Neural progenitor cell (in vitro differentiated cells): ENCODE data around the gene CSTF2T. TPM values are rescaled to one million over a fixed set of nuclear protein-coding genes. Genes with fewer than 3 reads are reported as not detected.
A peak's percentile ranks its signal among the peaks of the same experiment; 100 is the strongest.

Source experiments
- DNase-seq: peaks from one replicate; pipeline ENCODE4 v3.0.0-alpha.2; 2016; ENCODE audit warnings: low spot score
- H2AFZ ChIP-seq: fragments of 200-600 bp; sonication (generic); replicated peaks from 2 replicates; pipeline ENCODE4 v1.6.1; 2016; ENCODE audit warnings: antibody characterized with exemption
- H3F3A ChIP-seq: fragments of 200-600 bp; sonication (generic); 2 replicates; pipeline ENCODE4 v1.6.1; 2016; ENCODE audit warnings: antibody characterized with exemption, low read depth
- H3K27ac ChIP-seq: fragments of 200-600 bp; sonication (generic); 2 replicates; pipeline ENCODE4 v1.5.1; 2016; ENCODE audit warnings: mild to moderate bottlenecking
- H3K27me3 ChIP-seq: fragments of 200-600 bp; sonication (generic); 2 replicates; pipeline ENCODE4 v1.6.1; 2016; ENCODE audit warnings: mild to moderate bottlenecking, moderate library complexity
- H3K36me3 ChIP-seq: fragments of 200-600 bp; sonication (generic); 2 replicates; pipeline ENCODE4 v1.5.1; 2016
- H3K4me1 ChIP-seq: fragments of 200-600 bp; sonication (generic); 2 replicates; pipeline ENCODE4 v1.6.1; 2016; ENCODE audit warnings: mixed run types
- H3K4me2 ChIP-seq: fragments of 200-600 bp; sonication (generic); 2 replicates; pipeline ENCODE4 v1.6.1; 2016
- H3K4me3 ChIP-seq: fragments of 200-600 bp; sonication (generic); 2 replicates; pipeline ENCODE4 v1.5.1; 2016
- H3K79me2 ChIP-seq: fragments of 200-600 bp; sonication (generic); 2 replicates; pipeline ENCODE4 v1.6.1; 2016; ENCODE audit warnings: low read depth
- H3K9ac ChIP-seq: fragments of 200-600 bp; sonication (generic); 2 replicates; pipeline ENCODE4 v1.6.1; 2016
- H3K9me3 ChIP-seq: fragments of 200-600 bp; sonication (generic); 2 replicates; pipeline ENCODE4 v1.5.1; 2016; ENCODE audit warnings: low read depth
- H4K20me1 ChIP-seq: fragments of 200-600 bp; sonication (generic); 2 replicates; pipeline ENCODE4 v1.6.1; 2016; ENCODE audit warnings: low read depth
- H3K27ac Mint-ChIP-seq: 3 replicates; pipeline ENCODE4 v1.8.0; 2021; ENCODE audit warnings: mixed read lengths
- H3K27me3 Mint-ChIP-seq: 2 replicates; pipeline ENCODE4 v1.8.0; 2022; ENCODE audit warnings: low read depth, mild to moderate bottlenecking, inconsistent platforms, moderate library complexity, mixed read lengths; ENCODE audit not compliant: insufficient read depth
- H3K36me3 Mint-ChIP-seq: 3 replicates; pipeline ENCODE4 v1.8.0; 2021; ENCODE audit warnings: mixed read lengths
- H3K4me1 Mint-ChIP-seq: 3 replicates; pipeline ENCODE4 v1.8.0; 2021; ENCODE audit warnings: mixed read lengths
- H3K4me3 Mint-ChIP-seq: 3 replicates; pipeline ENCODE4 v1.8.0; 2021; ENCODE audit warnings: mild to moderate bottlenecking, moderate library complexity, mixed read lengths
- H3K9me3 Mint-ChIP-seq: 3 replicates; pipeline ENCODE4 v1.8.0; 2020; ENCODE audit warnings: mixed read lengths
- CTCF ChIP-seq: fragments of 200-600 bp; sonication (generic); IDR thresholded peaks from 2 replicates; pipeline ENCODE4 v1.5.1; 2017; ENCODE audit warnings: antibody characterized with exemption, mild to moderate bottlenecking
- EZH2 ChIP-seq: fragments of 200-600 bp; sonication (generic); IDR thresholded peaks from 2 replicates; pipeline ENCODE4 v1.6.1; 2017; ENCODE audit warnings: antibody characterized with exemption, mild to moderate bottlenecking, moderate library complexity
- EZH2phosphoT487 ChIP-seq: fragments of 200-600 bp; sonication (generic); IDR thresholded peaks from 2 replicates; pipeline ENCODE4 v1.6.1; 2017; ENCODE audit warnings: antibody characterized with exemption
- total RNA-seq: library from RNA; depleted of rRNA; stranded (reverse); fragments of >200 nt; gene quantifications from 2 replicates; pipeline ENCODE4 v1.2.3, GENCODE V29; 2015; ENCODE audit warnings: low replicate concordance

The CSTF2T gene
- total RNA-seq, 1 donor from 2014 or later, result 53.7 TPM

DNA sequence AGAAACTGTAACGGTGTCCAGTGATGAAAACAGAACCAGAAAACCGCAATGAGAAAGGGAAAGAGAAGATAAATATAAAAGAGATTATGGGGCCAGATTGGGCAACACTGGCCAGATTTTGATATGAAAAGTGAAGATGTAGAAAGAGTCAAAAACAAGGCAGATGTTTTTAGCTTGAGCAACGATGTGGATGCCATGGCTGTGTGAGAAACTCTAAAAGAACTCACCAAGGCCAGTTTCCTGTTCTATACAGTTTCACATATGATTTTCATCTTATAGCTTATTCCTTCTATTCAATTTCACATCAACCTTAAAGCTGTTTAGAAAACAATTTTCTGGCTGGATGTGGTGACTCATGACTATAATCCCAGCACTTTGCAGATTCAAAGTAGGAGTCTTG, 36.3 kb downstream of the CSTF2T start:
- H3K9me3 Mint-ChIP-seq, result no peaks in the 10 kb centered on the region

GRCh38 chr10:51659344-51659743, 40.1 kb downstream of the CSTF2T start:
- Histone ChIP-seq H3K4me3 (no peak overlapping the region), H3K9ac (no peak overlapping the region), H3K4me2 (no peak overlapping the region), H3K27me3 (no peaks in the 10 kb centered on the region), H3K4me1 (peaks cover 22% of the 10 kb centered on the region), H3K9me3 (no peaks in the 10 kb centered on the region), H3K27ac (no peak overlapping the region), H3F3A (no peaks in the 10 kb centered on the region), H3K36me3 (no peaks in the 10 kb centered on the region), H3K79me2 (no peaks in the 10 kb centered on the region), H2AFZ (no peak overlapping the region), H4K20me1 (no peaks in the 10 kb centered on the region)
- Mint-ChIP-seq H3K4me3 (no peak overlapping the region), H3K27ac (no peak overlapping the region), H3K9me3 (no peaks in the 10 kb centered on the region), H3K4me1 (no peaks in the 10 kb centered on the region), H3K36me3 (no peaks in the 10 kb centered on the region), H3K27me3 (no peaks in the 10 kb centered on the region)
- TF ChIP-seq EZH2, result no peak
- TF ChIP-seq CTCF, result no peak
- no peak for TF ChIP-seq EZH2phosphoT487
- DNase-seq, result no peak

More for the DNA sequence above, 36.3 kb downstream of the CSTF2T start:
- H3F3A ChIP-seq, result no peaks in the 10 kb centered on the region
- no peaks in the 10 kb centered on the region for H4K20me1 ChIP-seq
- H3K79me2 ChIP-seq, result no peaks in the 10 kb centered on the region
- H3K27me3 ChIP-seq, result no peaks in the 10 kb centered on the region
- H3K27ac ChIP-seq, result no peak overlapping the region
- Mint-ChIP-seq H3K4me1 (no peaks in the 10 kb centered on the region), H3K27ac (no peak overlapping the region), H3K4me3 (no peak overlapping the region), H3K27me3 (no peaks in the 10 kb centered on the region), H3K36me3 (no peaks in the 10 kb centered on the region)
- no peaks in the 10 kb centered on the region for H3K9me3 ChIP-seq
- H2AFZ ChIP-seq, result no peak overlapping the region
- TF ChIP-seq EZH2phosphoT487, result no peak
- TF ChIP-seq CTCF, result no peak
- no peak for TF ChIP-seq EZH2
- no peak overlapping the region for H3K4me2 ChIP-seq
- H3K4me1 ChIP-seq, result peaks cover 11% of the 10 kb centered on the region
- no peak overlapping the region for H3K9ac ChIP-seq
- no peak overlapping the region for H3K4me3 ChIP-seq
- no peak for DNase-seq
- no peaks in the 10 kb centered on the region for H3K36me3 ChIP-seq

DNA sequence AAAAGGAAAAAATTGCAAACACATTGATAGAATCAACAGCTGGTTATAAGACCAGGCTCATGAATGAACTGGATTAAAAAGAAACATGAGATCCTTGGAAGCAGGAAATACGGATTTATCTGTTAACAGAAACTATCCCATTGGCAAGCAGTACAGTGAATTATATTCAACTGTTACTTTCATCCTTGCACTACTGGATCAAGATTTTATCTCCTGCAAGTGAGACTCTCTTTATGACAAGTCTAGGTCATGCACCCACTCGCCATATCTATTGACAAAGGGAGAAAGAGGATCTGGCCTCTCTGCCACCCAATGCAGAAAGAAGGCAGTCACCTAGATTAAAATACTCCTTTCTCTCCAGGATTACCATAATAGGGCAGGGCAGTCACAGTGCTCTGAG, 41.4 kb downstream of the CSTF2T start:
- Histone ChIP-seq H3K9me3 (no peaks in the 10 kb centered on the region), H4K20me1 (no peaks in the 10 kb centered on the region), H3K9ac (no peak overlapping the region), H3K4me3 (no peak overlapping the region), H3K27ac (no peak overlapping the region), H3K27me3 (no peaks in the 10 kb centered on the region), H3K36me3 (no peaks in the 10 kb centered on the region), H3F3A (no peaks in the 10 kb centered on the region), H3K4me2 (no peak overlapping the region), H2AFZ (no peak overlapping the region), H3K79me2 (no peaks in the 10 kb centered on the region), H3K4me1 (peaks cover 22% of the 10 kb centered on the region)
- peak; percentile 3 for DNase-seq
- no peaks in the 10 kb centered on the region for H3K36me3 Mint-ChIP-seq
- no peak overlapping the region for H3K4me3 Mint-ChIP-seq
- TF ChIP-seq EZH2 (no peak), EZH2phosphoT487 (no peak), CTCF (no peak)
- no peaks in the 10 kb centered on the region for H3K27me3 Mint-ChIP-seq
- H3K27ac Mint-ChIP-seq, result no peak overlapping the region
- no peaks in the 10 kb centered on the region for H3K4me1 Mint-ChIP-seq
- H3K9me3 Mint-ChIP-seq, result no peaks in the 10 kb centered on the region

- Mint-ChIP-seq H3K4me1 (no peaks in the 10 kb centered on the region), H3K36me3 (no peaks in the 10 kb centered on the region), H3K27me3 (no peaks in the 10 kb centered on the region), H3K9me3 (no peaks in the 10 kb centered on the region), H3K27ac (no peak overlapping the region), H3K4me3 (no peak overlapping the region)
- Histone ChIP-seq H3K4me3 (no peak overlapping the region), H3K4me2 (no peak overlapping the region), H3K79me2 (no peaks in the 10 kb centered on the region), H3F3A (no peaks in the 10 kb centered on the region), H3K27ac (no peak overlapping the region), H3K4me1 (peaks cover 22% of the 10 kb centered on the region), H3K9ac (no peak overlapping the region), H4K20me1 (no peaks in the 10 kb centered on the region), H3K9me3 (no peaks in the 10 kb centered on the region), H3K36me3 (no peaks in the 10 kb centered on the region), H2AFZ (no peak overlapping the region), H3K27me3 (no peaks in the 10 kb centered on the region)
- DNase-seq, result no peak
- no peak for TF ChIP-seq EZH2
- TF ChIP-seq CTCF, result no peak
- no peak for TF ChIP-seq EZH2phosphoT487
Observed at GRCh38 chr10:51656503-51656902, 42.9 kb downstream of the CSTF2T start.
